Tibial artery (tissue), 4 donors: ENCODE results near the gene SRMS.

ENCODE experiments used
- DNase-seq, 2 donors: peaks; one replicate each; pipeline ENCODE4 v3.0.0-alpha.2; 2019
- H3K27ac ChIP-seq, 2 donors: fragments of 200-600 bp; sonication (generic) in 1 of 2; 1 replicate in 1 of 2; 2 replicates in 1 of 2; pipeline ENCODE4 v1.5.1; 2018 to 2019; ENCODE audit warnings: mild to moderate bottlenecking in 1 of 2
- H3K27me3 ChIP-seq, 2 donors: fragments of 200-600 bp; sonication (generic) in 1 of 2; one replicate each; pipeline versions ENCODE4 v1.5.1 to v1.6.0; 2016 to 2019
- H3K36me3 ChIP-seq, 3 donors: fragments of 200-600 bp; sonication (generic) in 2 of 3; one replicate each; pipeline ENCODE4 v1.5.1; 2016 to 2019; ENCODE audit warnings: mild to moderate bottlenecking in 2 of 3
- H3K4me1 ChIP-seq, 4 donors: fragments of 200-600 bp; sonication (generic) in 2 of 4; 1 replicate in 3 of 4; 2 replicates in 1 of 4; pipeline ENCODE4 v1.5.1; 2016 to 2019
- H3K4me3 ChIP-seq, 2 donors: fragments of 200-600 bp; sonication (generic) in 1 of 2; 1 replicate in 1 of 2; 2 replicates in 1 of 2; pipeline ENCODE4 v1.5.1; 2018 to 2019; ENCODE audit warnings: mild to moderate bottlenecking in 2 of 2
- H3K9me3 ChIP-seq, 3 donors: fragments of 200-600 bp; sonication (generic) in 1 of 3; one replicate each; pipeline ENCODE4 v1.5.1; 2016 to 2019
- CTCF ChIP-seq, 2 experiments: fragments of 200-600 bp in 1 of 2; fragments of 450-650 bp in 1 of 2; IDR thresholded peaks; one replicate each; pipeline ENCODE4 v1.5.1; 2017 to 2019; ENCODE audit warnings: antibody characterized with exemption in 2 of 2, mild to moderate bottlenecking in 1 of 2, moderate library complexity in 1 of 2
- intact Hi-C: fragments of 100-400 bp; cut with DNase I; formaldehyde crosslinking; loops from one replicate; pipeline ENCODE4 v1.15.0; 2023; ENCODE audit warnings: low total_unique reads

Gene SRMS

DNA sequence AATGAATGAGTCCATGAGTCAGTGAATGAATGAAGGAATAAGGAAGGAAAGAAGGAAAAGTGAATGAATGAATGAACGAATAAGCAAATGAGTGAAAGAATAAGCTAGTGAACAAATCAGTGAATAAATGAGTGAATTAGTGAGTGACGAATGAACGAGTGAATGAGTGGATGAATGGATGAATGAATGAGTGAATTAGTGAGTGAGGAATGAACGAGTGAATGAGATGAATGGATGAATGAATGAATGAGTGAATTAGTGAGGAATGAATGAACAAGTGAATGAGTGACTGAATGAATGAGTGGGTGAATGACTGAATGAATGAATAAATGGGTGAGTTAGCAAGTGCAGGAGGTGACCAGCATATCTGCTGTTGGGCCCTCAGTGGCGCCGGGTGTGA lies 3.8 kb downstream of the SRMS start:
- no peaks in the 10 kb centered on the region for H3K9me3 ChIP-seq
- no peak for DNase-seq
- peaks cover 0 to 81% of the 10 kb centered on the region in 2 donors for H3K27me3 ChIP-seq
- H3K4me1 ChIP-seq, result peaks cover 0 to 5% (median 0%) of the 10 kb centered on the region in 4 donors
- intact Hi-C loops, result no loop called here
- no peak for TF ChIP-seq CTCF (IDR thresholded peaks at IDR 0.05)
- no peak overlapping the region for H3K4me3 ChIP-seq
- H3K36me3 ChIP-seq, result no peaks in the 10 kb centered on the region
- H3K27ac ChIP-seq, result no peak overlapping the region

DNA sequence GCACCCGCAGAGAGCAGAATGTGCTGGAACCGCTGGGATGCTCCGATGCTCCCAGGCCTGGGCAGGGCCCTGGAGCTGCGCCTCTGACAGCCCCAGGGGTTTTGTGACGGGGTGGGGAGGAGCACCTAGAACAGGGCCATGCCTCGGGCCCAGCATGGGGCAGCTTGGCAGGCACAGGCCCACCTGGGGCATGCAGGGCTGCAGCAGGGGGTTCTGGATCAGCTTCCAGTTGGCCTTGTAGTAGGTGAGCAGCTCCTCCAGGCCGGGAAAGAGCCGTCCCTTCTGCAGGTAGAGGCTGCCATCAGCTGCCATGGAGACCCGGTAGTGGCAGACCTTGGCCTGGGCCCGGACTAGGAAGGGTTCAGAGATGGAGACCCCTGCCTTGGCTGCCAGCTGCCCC lies 4.4 kb downstream of the SRMS start:
- intact Hi-C loops, result no loop called here
- Histone ChIP-seq H3K27ac (no peak overlapping the region), H3K4me3 (no peak overlapping the region), H3K9me3 (no peaks in the 10 kb centered on the region), H3K36me3 (no peaks in the 10 kb centered on the region), H3K27me3 (peaks cover 0 to 80% of the 10 kb centered on the region in 2 donors), H3K4me1 (peaks cover 0 to 10% (median 2%) of the 10 kb centered on the region in 4 donors)
- TF ChIP-seq CTCF (IDR thresholded peaks at IDR 0.05), result no peak
- DNase-seq, result no peak

GRCh38 chr20:63542696-63543095 lies 4.9 kb downstream of the SRMS start:
- H3K27me3 ChIP-seq, result peaks cover 0 to 77% of the 10 kb centered on the region in 2 donors
- no peaks in the 10 kb centered on the region for H3K36me3 ChIP-seq
- H3K27ac ChIP-seq, result no peak overlapping the region
- no peak for TF ChIP-seq CTCF (IDR thresholded peaks at IDR 0.05)
- peaks cover 0 to 14% (median 6%) of the 10 kb centered on the region in 4 donors for H3K4me1 ChIP-seq
- no peaks in the 10 kb centered on the region for H3K9me3 ChIP-seq
- H3K4me3 ChIP-seq, result no peak overlapping the region
- no peak for DNase-seq
- intact Hi-C loops, result no loop called here

- intact Hi-C loops, result no loop called here
- no peak for TF ChIP-seq CTCF (IDR thresholded peaks at IDR 0.05)
- DNase-seq, result no peak
- Histone ChIP-seq H3K27me3 (peaks cover 0 to 77% of the 10 kb centered on the region in 2 donors), H3K4me1 (peaks cover 0 to 16% (median 8%) of the 10 kb centered on the region in 4 donors), H3K4me3 (no peak overlapping the region), H3K9me3 (no peaks in the 10 kb centered on the region), H3K36me3 (no peaks in the 10 kb centered on the region), H3K27ac (no peak overlapping the region)
Observed at GRCh38 chr20:63542031-63542559, 5.5 kb downstream of the SRMS start.

DNA sequence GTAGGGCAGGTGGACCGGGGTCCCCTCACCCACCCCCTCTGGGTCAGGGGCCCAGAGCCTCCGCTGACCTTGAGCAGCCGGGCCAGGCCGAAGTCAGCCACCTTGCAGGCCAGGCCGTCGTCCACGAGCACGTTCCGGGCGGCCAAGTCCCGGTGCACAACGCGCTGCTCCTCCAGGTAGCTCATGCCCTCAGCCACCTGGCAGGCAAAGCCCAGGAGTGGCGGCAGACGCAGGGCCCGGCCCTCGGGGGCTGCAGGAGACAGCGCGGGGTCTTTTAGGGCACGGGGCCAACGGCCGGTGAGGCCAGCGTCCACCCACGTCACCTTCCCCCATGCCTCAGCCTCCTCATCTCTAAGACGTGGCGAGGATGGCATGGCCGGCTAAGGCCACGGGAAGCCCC lies 6.2 kb downstream of the SRMS start:
- DNase-seq, result no peak
- peaks cover 0 to 77% of the 10 kb centered on the region in 2 donors for H3K27me3 ChIP-seq
- H3K4me3 ChIP-seq, result no peak overlapping the region
- no peak overlapping the region for H3K27ac ChIP-seq
- TF ChIP-seq CTCF (IDR thresholded peaks at IDR 0.05), result no peak
- no peaks in the 10 kb centered on the region for H3K36me3 ChIP-seq
- intact Hi-C loops, result no loop called here
- H3K9me3 ChIP-seq, result no peaks in the 10 kb centered on the region
- peaks cover 0 to 23% (median 8%) of the 10 kb centered on the region in 4 donors for H3K4me1 ChIP-seq
